ENCODE measurements around the gene C16orf54. TPM values are rescaled to one million over a fixed set of nuclear protein-coding genes. Genes with fewer than 3 reads are reported as not detected.
"Not testable (repeated sequence)": the region's sequence is repeated elsewhere in the genome, so short reads cannot be mapped to it uniquely, and the experiment has no call there.

The C16orf54 gene
- total RNA-seq, 1 experiment from 2014 or later, result not detected

GRCh38 chr16:29790949-29791844 is 45.4 kb upstream of the C16orf54 start:
- TSS peak; percentile 54 for BruUV-seq (replicated peaks)
- ChIA-PET CTCF (interaction anchor here (0.6 to 1.5 kb wide), 11 partner anchors 10 to 623 kb away, joined by 3 to 7 read pairs (median 3); partner anchors contain the start of gene MAZ), POLR2A (interaction anchor here (0.6 to 5.6 kb wide), 13 partner anchors 11 to 285 kb away, joined by 3 to 94 read pairs (median 5); partner anchors contain the start of genes KCTD13, MVP and PAGR1)
- TF ChIP-seq CTCF (IDR thresholded peaks at IDR 0.05; ENCODE audit: unreplicated experiment), result no peak
- H3K4me3 Mint-ChIP-seq (ENCODE audit: unreplicated experiment), result peak overlapping the region; percentile 84
- H3K27ac Mint-ChIP-seq (ENCODE audit: low read depth, unreplicated experiment), result peak overlapping the region; percentile 89
- intact Hi-C loops (cut with micrococcal nuclease), result loop anchor here (1.0 to 2.0 kb wide), 3 partner anchors 14 to 90 kb away; partner anchors contain the start of gene PAGR1
- H3K27me3 Mint-ChIP-seq (ENCODE audit: insufficient read depth, unreplicated experiment), result no peaks in the 10 kb centered on the region
- no peak for DNase-seq (ENCODE audit: unreplicated experiment)
- no peaks in the 10 kb centered on the region for H3K36me3 Mint-ChIP-seq (ENCODE audit: insufficient read depth, unreplicated experiment)
- peaks cover 28% of the 10 kb centered on the region for H3K4me1 Mint-ChIP-seq (ENCODE audit: insufficient read depth, unreplicated experiment)
- H3K9me3 Mint-ChIP-seq (ENCODE audit: unreplicated experiment), result no peaks in the 10 kb centered on the region

GRCh38 chr16:29790183-29790948 is 44.6 kb upstream of the C16orf54 start, which contains the start of gene KIF22:
Gene KIF22, plus strand, starts transcription at chr16:29790751. Its CDS starts 9 bp downstream, at chr16:29790760.
- intact Hi-C loops (cut with micrococcal nuclease), result loop anchor here (1.0 to 2.0 kb wide), 3 partner anchors 15 to 90 kb away; partner anchors contain the start of gene PAGR1
- DNase-seq (ENCODE audit: unreplicated experiment), result peak; percentile 99
- no TSS peak for BruUV-seq (replicated peaks)
- peak; percentile 59 for TF ChIP-seq CTCF (IDR thresholded peaks at IDR 0.05; ENCODE audit: unreplicated experiment)
- no peaks in the 10 kb centered on the region for H3K27me3 Mint-ChIP-seq (ENCODE audit: insufficient read depth, unreplicated experiment)
- peak within 1 kb of the TSS; percentile 89 for H3K27ac Mint-ChIP-seq (ENCODE audit: low read depth, unreplicated experiment)
- H3K4me1 Mint-ChIP-seq (ENCODE audit: insufficient read depth, unreplicated experiment), result peaks cover 28% of the 10 kb centered on the region
- POLR2A ChIA-PET, result interaction anchor here (0.6 to 5.6 kb wide), 22 partner anchors 12 to 581 kb away, joined by 3 to 94 read pairs (median 4); partner anchors contain the start of genes ALDOA, INO80E, KCTD13 and MVP
- CTCF ChIA-PET, result interaction anchor here (0.5 to 2.0 kb wide), 22 partner anchors 8 to 273 kb away, joined by 3 to 7 read pairs (median 3); partner anchors contain the start of genes KCTD13, MAZ, PAGR1 and TLCD3B
- H3K9me3 Mint-ChIP-seq (ENCODE audit: unreplicated experiment), result no peaks in the 10 kb centered on the region
- H3K36me3 Mint-ChIP-seq (ENCODE audit: insufficient read depth, unreplicated experiment), result no peaks in the 10 kb centered on the region
- peak within 1 kb of the TSS; percentile 84 for H3K4me3 Mint-ChIP-seq (ENCODE audit: unreplicated experiment)

GRCh38 chr16:29789775-29790182 is 44.0 kb upstream of the C16orf54 start:
- no peak for DNase-seq (ENCODE audit: unreplicated experiment)
- peaks cover 28% of the 10 kb centered on the region for H3K4me1 Mint-ChIP-seq (ENCODE audit: insufficient read depth, unreplicated experiment)
- ChIA-PET CTCF (interaction anchor here (0.5 to 2.0 kb wide), 21 partner anchors 9 to 265 kb away, joined by 3 to 7 read pairs (median 3); partner anchors contain the start of genes KCTD13, MAZ, PAGR1 and TLCD3B), POLR2A (interaction anchor here (0.6 to 5.6 kb wide), 19 partner anchors 12 to 581 kb away, joined by 3 to 94 read pairs (median 5); partner anchors contain the start of genes ALDOA, INO80E, KCTD13 and MVP)
- H3K4me3 Mint-ChIP-seq (ENCODE audit: unreplicated experiment), result peak overlapping the region; percentile 84
- BruUV-seq (replicated peaks), result TSS peak; percentile 53
- no peak for TF ChIP-seq CTCF (IDR thresholded peaks at IDR 0.05; ENCODE audit: unreplicated experiment)
- peak overlapping the region; percentile 89 for H3K27ac Mint-ChIP-seq (ENCODE audit: low read depth, unreplicated experiment)
- no peaks in the 10 kb centered on the region for H3K27me3 Mint-ChIP-seq (ENCODE audit: insufficient read depth, unreplicated experiment)
- no peaks in the 10 kb centered on the region for H3K36me3 Mint-ChIP-seq (ENCODE audit: insufficient read depth, unreplicated experiment)
- no peaks in the 10 kb centered on the region for H3K9me3 Mint-ChIP-seq (ENCODE audit: unreplicated experiment)
- intact Hi-C loops (cut with micrococcal nuclease), result loop anchor here (1.0 to 2.0 kb wide), 3 partner anchors 16 to 89 kb away; partner anchors contain the start of gene PAGR1

GRCh38 chr16:29787155-29787554 is 41.4 kb upstream of the C16orf54 start:
- intact Hi-C loops (cut with micrococcal nuclease); H3K4me3 Mint-ChIP-seq (ENCODE audit: unreplicated experiment); H3K27ac Mint-ChIP-seq (ENCODE audit: low read depth, unreplicated experiment); H3K36me3 Mint-ChIP-seq (ENCODE audit: insufficient read depth, unreplicated experiment); H3K9me3 Mint-ChIP-seq (ENCODE audit: unreplicated experiment); CTCF ChIA-PET; BruUV-seq (replicated peaks); H3K27me3 Mint-ChIP-seq (ENCODE audit: insufficient read depth, unreplicated experiment); DNase-seq (ENCODE audit: unreplicated experiment): not testable (repeated sequence)
- peaks cover 14% of the 10 kb centered on the region for H3K4me1 Mint-ChIP-seq (ENCODE audit: insufficient read depth, unreplicated experiment)
- POLR2A ChIA-PET, result interaction anchor here (0.7 to 5.6 kb wide), 2 partner anchors 15 to 146 kb away, joined by 3 to 94 read pairs; no protein-coding TSS in a partner anchor
